Medulla oblongata (tissue), 1 donor: Measurements from ENCODE around the gene SPIB.
"Not testable (repeated sequence)": the region's sequence is repeated elsewhere in the genome, so short reads cannot be mapped to it uniquely, and the experiment has no call there.

Experiments used
- DNase-seq: peaks from one replicate; pipeline ENCODE4 v3.0.0-alpha.2; 2015; ENCODE audit errors: extremely low spot score

Gene SPIB

GRCh38 chr19:50418176-50419021, at the start of gene SPIB:
Gene SPIB, plus strand, starts transcription at chr19:50418938. Its CDS starts 25 bp downstream, at chr19:50418963.
- no peak for DNase-seq

- DNase-seq: no peak
These were observed 46.7 kb upstream of the SPIB start for GRCh38 chr19:50371914-50372475.

GRCh38 chr19:50376166-50377050, 42.3 kb upstream of the SPIB start, which contains the start of gene NR1H2:
Gene NR1H2, plus strand, starts transcription at chr19:50376457. Its CDS starts 1,149 bp downstream, at chr19:50377606.
- DNase-seq: peak; percentile 99

- no peak for DNase-seq
These were observed 41.7 kb upstream of the SPIB start for GRCh38 chr19:50377051-50377461.

GRCh38 chr19:50377517-50377916, 41.2 kb upstream of the SPIB start:
- DNase-seq: no peak

- DNase-seq: no peak
These were observed 40.4 kb upstream of the SPIB start for GRCh38 chr19:50378169-50378862.

- no peak for DNase-seq
These were observed 39.9 kb upstream of the SPIB start for GRCh38 chr19:50378863-50379236.

GRCh38 chr19:50379602-50380001, 39.1 kb upstream of the SPIB start:
- no peak for DNase-seq

GRCh38 chr19:50380137-50380536, 38.6 kb upstream of the SPIB start:
- no peak for DNase-seq

- DNase-seq: no peak
These were observed 38.0 kb upstream of the SPIB start for GRCh38 chr19:50380751-50381151.

- DNase-seq: no peak
These were observed 36.6 kb upstream of the SPIB start for GRCh38 chr19:50381881-50382729.

- DNase-seq: no peak
These were observed 35.5 kb upstream of the SPIB start for GRCh38 chr19:50383001-50383851.

- peak; percentile 95 for DNase-seq
These were observed 34.7 kb upstream of the SPIB start, which contains the start of gene POLD1 for GRCh38 chr19:50383852-50384684. Gene POLD1, plus strand, starts transcription at chr19:50384347. Its CDS starts 14,505 bp downstream, at chr19:50398852.

- no peak for DNase-seq
These were observed 33.8 kb upstream of the SPIB start for GRCh38 chr19:50384685-50385535.

- peak; percentile 27 for DNase-seq
These were observed 31.4 kb upstream of the SPIB start for GRCh38 chr19:50387176-50387867.

- no peak for DNase-seq
These were observed 30.9 kb upstream of the SPIB start for GRCh38 chr19:50387868-50388245.

- not testable (repeated sequence) for DNase-seq
These were observed 28.4 kb upstream of the SPIB start for GRCh38 chr19:50390295-50390694.
